Bronchial epithelial cell (primary cell): ENCODE data around the gene CLSTN2. TPM values are rescaled to one million over a fixed set of nuclear protein-coding genes. Genes with fewer than 3 reads are reported as not detected.

Source experiments
- DNase-seq: peaks from one replicate; pipeline ENCODE4 v3.0.0-alpha.2; 2010; ENCODE audit warnings: low read depth
- FAIRE-seq: peaks from 2 replicates; lab custom pipeline; 2011; peaks lifted over from hg19 to GRCh38; lab: Jason Lieb, UNC
- H3K27me3 ChIP-seq: 2 replicates; pipeline ENCODE4 v1.5.1; 2011; ENCODE audit warnings: low read length; ENCODE audit not compliant: control insufficient read depth, insufficient read depth
- H3K36me3 ChIP-seq: 2 replicates; pipeline ENCODE4 v1.5.1; 2011; ENCODE audit warnings: low read length; ENCODE audit not compliant: control insufficient read depth, insufficient read depth
- H3K4me3 ChIP-seq: 2 replicates; pipeline ENCODE4 v1.5.1; 2011; ENCODE audit warnings: mild to moderate bottlenecking, low read depth, low read length, control low read depth
- total RNA-seq: library from RNA; depleted of rRNA; stranded (reverse); fragments of >200 nt; gene quantifications from 2 replicates; pipeline ENCODE4 v1.2.1, GENCODE V29; 2014
- TF ChIP-seq, protein P1 (sequence below): IDR thresholded peaks from 2 replicates; pipeline ENCODE4 v1.5.1; 2011; ENCODE audit warnings: mild to moderate bottlenecking, moderate library complexity, low read length, control low read depth, inconsistent platforms; ENCODE audit not compliant: insufficient read depth, severe bottlenecking

Gene CLSTN2
- total RNA-seq, 1 donor from 2014 or later: 0.26 TPM

DNA sequence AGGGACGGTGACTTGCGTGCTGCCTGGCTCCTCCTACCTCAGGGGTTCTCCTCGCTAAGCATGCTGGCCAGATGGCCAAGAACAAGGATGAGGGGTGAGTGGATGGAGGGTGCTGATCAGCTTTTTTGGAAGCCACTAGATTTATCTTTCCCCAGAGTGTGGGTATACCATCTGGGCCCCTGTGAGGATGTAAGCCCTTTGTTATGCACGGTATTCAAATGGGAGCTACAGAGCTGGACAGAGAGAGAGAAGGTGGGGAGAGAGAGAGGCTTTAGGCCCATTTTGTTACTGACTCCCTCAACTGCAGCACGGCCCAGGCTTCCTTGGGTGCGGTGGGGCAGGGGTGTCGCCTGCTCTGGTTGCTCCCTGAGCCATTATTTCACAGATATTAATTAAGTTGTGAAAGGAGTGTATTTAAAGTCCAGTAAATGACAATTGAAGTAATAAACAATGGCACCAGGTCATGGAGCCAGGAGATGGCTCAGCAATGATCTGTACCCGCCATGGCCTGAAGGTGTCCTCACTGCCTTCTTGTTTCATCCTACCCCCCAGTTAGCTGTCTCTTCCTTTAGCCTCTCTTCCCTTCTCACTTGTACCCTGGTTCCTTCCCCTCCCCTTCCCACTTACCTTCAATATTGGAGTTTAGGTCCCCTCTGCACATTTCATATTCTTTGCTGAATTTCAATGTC is 158.0 kb downstream of the CLSTN2 start:
- TF ChIP-seq, protein P1, sequence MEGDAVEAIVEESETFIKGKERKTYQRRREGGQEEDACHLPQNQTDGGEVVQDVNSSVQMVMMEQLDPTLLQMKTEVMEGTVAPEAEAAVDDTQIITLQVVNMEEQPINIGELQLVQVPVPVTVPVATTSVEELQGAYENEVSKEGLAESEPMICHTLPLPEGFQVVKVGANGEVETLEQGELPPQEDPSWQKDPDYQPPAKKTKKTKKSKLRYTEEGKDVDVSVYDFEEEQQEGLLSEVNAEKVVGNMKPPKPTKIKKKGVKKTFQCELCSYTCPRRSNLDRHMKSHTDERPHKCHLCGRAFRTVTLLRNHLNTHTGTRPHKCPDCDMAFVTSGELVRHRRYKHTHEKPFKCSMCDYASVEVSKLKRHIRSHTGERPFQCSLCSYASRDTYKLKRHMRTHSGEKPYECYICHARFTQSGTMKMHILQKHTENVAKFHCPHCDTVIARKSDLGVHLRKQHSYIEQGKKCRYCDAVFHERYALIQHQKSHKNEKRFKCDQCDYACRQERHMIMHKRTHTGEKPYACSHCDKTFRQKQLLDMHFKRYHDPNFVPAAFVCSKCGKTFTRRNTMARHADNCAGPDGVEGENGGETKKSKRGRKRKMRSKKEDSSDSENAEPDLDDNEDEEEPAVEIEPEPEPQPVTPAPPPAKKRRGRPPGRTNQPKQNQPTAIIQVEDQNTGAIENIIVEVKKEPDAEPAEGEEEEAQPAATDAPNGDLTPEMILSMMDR: peak; percentile 2
- DNase-seq: no peak

DNA sequence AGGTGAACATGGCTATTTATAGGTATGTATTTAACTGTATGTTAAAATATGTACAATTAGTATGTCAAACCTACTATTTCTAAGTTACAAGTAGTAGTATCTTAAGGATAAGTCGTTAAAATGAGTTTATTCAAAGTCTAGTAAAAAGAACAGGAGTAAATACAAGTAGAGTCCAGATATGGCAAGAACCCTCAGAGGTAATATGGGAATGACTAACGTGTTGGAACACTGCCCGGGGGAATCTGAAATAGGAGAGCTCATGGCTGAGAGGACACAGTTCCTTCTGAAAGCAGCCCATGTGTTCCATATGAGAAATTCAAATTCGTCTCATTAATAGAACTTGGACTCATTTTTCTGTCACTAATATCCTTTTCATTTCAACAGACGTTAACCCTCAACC is 158.8 kb downstream of the CLSTN2 start:
- DNase-seq (peak; percentile 64), FAIRE-seq (no peak)
- Histone ChIP-seq H3K36me3 (no peaks in the 10 kb centered on the region), H3K27me3 (no peaks in the 10 kb centered on the region), H3K4me3 (no peak overlapping the region)
- TF ChIP-seq, protein P1: no peak

More for the DNA sequence above, 158.0 kb downstream of the CLSTN2 start:
- Histone ChIP-seq H3K4me3 (no peak overlapping the region), H3K36me3 (no peaks in the 10 kb centered on the region), H3K27me3 (no peaks in the 10 kb centered on the region)
- no peak for FAIRE-seq

DNA sequence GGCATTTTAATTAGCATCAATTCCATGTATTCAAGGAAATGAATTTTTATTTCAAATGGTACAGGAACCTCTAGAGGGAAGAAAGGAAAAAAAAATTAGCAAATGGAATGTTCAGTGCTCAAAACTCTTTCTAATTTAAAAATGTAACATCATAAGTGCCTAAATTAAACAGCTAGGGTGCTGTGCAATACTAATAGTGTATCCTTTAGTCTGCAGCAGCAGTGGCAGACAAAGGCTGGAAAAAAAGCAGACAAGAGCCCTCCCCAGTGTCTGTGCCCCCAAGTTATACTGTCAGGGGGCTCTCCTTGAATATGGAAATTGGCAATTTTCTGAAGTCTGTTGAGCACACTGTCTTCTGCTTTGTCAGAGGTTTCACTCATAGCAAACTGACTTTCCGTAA is 159.5 kb downstream of the CLSTN2 start:
- DNase-seq (no peak), FAIRE-seq (no peak)
- Histone ChIP-seq H3K27me3 (no peaks in the 10 kb centered on the region), H3K4me3 (no peak overlapping the region), H3K36me3 (no peaks in the 10 kb centered on the region)
- TF ChIP-seq, protein P1: no peak

DNA sequence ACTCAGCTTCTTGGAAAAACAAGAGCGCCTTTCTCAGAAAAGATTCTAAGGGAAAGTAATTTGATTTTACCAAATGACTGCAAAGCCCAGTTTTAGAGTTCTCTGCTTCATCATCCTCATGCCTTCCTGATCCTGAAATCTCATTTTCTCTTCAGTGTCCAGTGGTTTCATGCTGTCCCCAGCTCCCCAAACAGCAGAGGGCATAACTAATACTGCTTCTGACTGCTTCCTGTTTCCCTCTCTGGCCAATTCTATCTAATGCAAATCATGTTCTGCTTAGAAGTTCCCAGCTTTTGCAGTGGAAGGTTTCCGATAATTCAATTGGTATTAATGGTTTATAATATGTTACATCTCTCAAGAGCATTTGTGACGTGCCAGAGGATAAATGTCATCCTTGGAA is 161.1 kb downstream of the CLSTN2 start:
- TF ChIP-seq, protein P1: no peak
- no peak for FAIRE-seq
- H3K27me3 ChIP-seq: no peaks in the 10 kb centered on the region

DNA sequence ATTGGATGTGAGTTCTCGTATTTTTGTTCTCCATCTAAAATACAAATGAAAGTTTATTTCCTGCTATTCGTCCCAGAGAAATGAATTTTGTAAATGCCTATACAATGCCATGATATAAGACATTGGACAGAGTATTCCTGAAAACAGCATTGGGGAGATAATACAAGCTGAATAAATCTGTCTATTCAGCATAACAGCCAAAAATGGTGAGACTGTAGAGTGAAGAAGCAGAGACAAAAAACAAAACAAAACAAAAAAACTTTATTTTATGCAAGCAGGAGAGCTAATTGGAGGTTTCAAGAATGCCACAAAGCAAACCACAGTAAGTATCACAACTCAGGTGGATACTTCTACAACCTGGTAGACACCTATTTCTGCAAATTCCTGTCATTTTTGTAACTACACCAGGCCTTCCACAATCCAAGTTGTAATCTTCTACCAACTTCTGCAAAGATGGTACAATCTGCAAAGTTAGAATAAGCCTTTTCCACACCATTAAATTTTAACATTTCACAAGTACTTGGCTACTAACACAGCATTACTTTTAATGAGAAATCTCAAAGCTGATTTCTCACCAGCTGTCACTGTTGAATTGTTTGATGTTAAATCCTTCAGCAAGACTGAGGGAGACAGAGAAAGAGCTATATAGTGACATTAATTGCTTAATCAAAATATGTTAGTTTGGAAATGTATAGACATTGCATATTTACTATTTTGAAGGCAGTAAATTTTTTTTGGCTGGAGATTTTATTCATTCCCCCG is 163.1 kb downstream of the CLSTN2 start:
- DNase-seq (no peak), FAIRE-seq (no peak)
- H3K36me3 ChIP-seq: no peaks in the 10 kb centered on the region
- H3K4me3 ChIP-seq: no peak overlapping the region
- TF ChIP-seq, protein P1: no peak
- no peaks in the 10 kb centered on the region for H3K27me3 ChIP-seq

More for the DNA sequence above, 161.1 kb downstream of the CLSTN2 start:
- DNase-seq: no peak
- Histone ChIP-seq H3K36me3 (no peaks in the 10 kb centered on the region), H3K4me3 (no peak overlapping the region)
